AG04449 (cell line): ENCODE results near the gene LSMEM2.
"Not testable (repeated sequence)": the region's sequence is repeated elsewhere in the genome, so short reads cannot be mapped to it uniquely, and the experiment has no call there.

ENCODE experiments used
- CTCF ChIA-PET: fragments of 350-600 bp; formaldehyde crosslinking; extraction: SDS; loops from one replicate; lab custom pipeline; 2021; ENCODE audit warnings: antibody characterized with exemption; lab: Yijun Ruan, JAX
- POLR2A ChIA-PET: fragments of 400-600, 350-600 bp; formaldehyde crosslinking; extraction: SDS; loops from one replicate; lab custom pipeline; 2020; ENCODE audit warnings: antibody characterized with exemption, inconsistent platforms; lab: Yijun Ruan, JAX
- DNase-seq: peaks from one replicate; pipeline ENCODE4 v3.0.0-alpha.2; 2010; ENCODE audit warnings: low read depth, low spot score
- H3K4me3 ChIP-seq: 2 replicates; pipeline ENCODE4 v1.5.1; 2011; ENCODE audit warnings: low read depth, mild to moderate bottlenecking, control low read depth, low read length
- CTCF ChIP-seq: IDR thresholded peaks from one replicate; pipeline ENCODE4 v1.5.1; 2011; ENCODE audit warnings: mild to moderate bottlenecking, moderate library complexity, low read length, control low read depth, inconsistent platforms; ENCODE audit not compliant: insufficient read depth; ENCODE audit errors: missing control alignments

The LSMEM2 gene

GRCh38 chr3:50269977-50270413 lies 8.9 kb upstream of the LSMEM2 start:
- no peak for TF ChIP-seq CTCF
- POLR2A ChIA-PET: interaction anchor here (0.6 to 1.4 kb wide), 3 partner anchors 22 to 43 kb away, joined by 3 to 5 read pairs (median 4); partner anchors contain the start of genes GNAI2 and IFRD2
- no peak for DNase-seq
- peak overlapping the region; percentile 38 for H3K4me3 ChIP-seq
- CTCF ChIA-PET: interaction anchor here (1.0 to 40.0 kb wide), 6 partner anchors 9 to 148 kb away, joined by 3 to 1609 read pairs (median 8); partner anchors contain the start of genes GNAI2, GNAT1 and LSMEM2

GRCh38 chr3:50270422-50271224 lies 8.3 kb upstream of the LSMEM2 start:
- TF ChIP-seq CTCF: no peak
- H3K4me3 ChIP-seq: no peak overlapping the region
- DNase-seq: no peak
- POLR2A ChIA-PET: interaction anchor here (1.4 kb wide), 1 partner anchor 35 kb away, joined by 5 read pairs; the partner anchor contains the start of gene GNAI2
- CTCF ChIA-PET: interaction anchor here (0.6 to 40.0 kb wide), 7 partner anchors 9 to 77 kb away, joined by 3 to 1609 read pairs (median 5); partner anchors contain the start of genes GNAI2, GNAT1 and LSMEM2

GRCh38 chr3:50271314-50271936 lies 7.5 kb upstream of the LSMEM2 start:
- POLR2A ChIA-PET: no interaction called here
- H3K4me3 ChIP-seq: no peak overlapping the region
- DNase-seq: no peak
- no peak for TF ChIP-seq CTCF
- CTCF ChIA-PET: interaction anchor here (0.6 to 40.0 kb wide), 8 partner anchors 8 to 78 kb away, joined by 3 to 1609 read pairs (median 6); partner anchors contain the start of genes GNAI2, GNAT1 and LSMEM2

GRCh38 chr3:50272538-50272910 lies 6.4 kb upstream of the LSMEM2 start:
- CTCF ChIA-PET: interaction anchor here (0.6 to 40.0 kb wide), 8 partner anchors 9 to 101 kb away, joined by 3 to 1609 read pairs (median 4); partner anchors contain the start of genes GNAI2, GNAT1 and IFRD2
- DNase-seq, POLR2A ChIA-PET, H3K4me3 ChIP-seq: not testable (repeated sequence)

GRCh38 chr3:50272911-50273688 lies 5.8 kb upstream of the LSMEM2 start:
- peak; percentile 98 for TF ChIP-seq CTCF
- DNase-seq: no peak
- H3K4me3 ChIP-seq: peak overlapping the region; percentile 52
- CTCF ChIA-PET: interaction anchor here (0.8 to 40.0 kb wide), 7 partner anchors 9 to 101 kb away, joined by 3 to 1609 read pairs (median 4); partner anchors contain the start of genes GNAI2 and GNAT1
- POLR2A ChIA-PET: no interaction called here

- no peak overlapping the region for H3K4me3 ChIP-seq
- CTCF ChIA-PET: interaction anchor here (1.0 to 40.0 kb wide), 4 partner anchors 9 to 80 kb away, joined by 3 to 1609 read pairs (median 154); partner anchors contain the start of genes GNAI2 and GNAT1
- no peak for TF ChIP-seq CTCF
- POLR2A ChIA-PET: no interaction called here
- no peak for DNase-seq
These were observed 5.2 kb upstream of the LSMEM2 start for GRCh38 chr3:50273689-50274065.
